GM13977 (cell line): ENCODE data around the gene ZNF217.
"Not testable (repeated sequence)": the region's sequence is repeated elsewhere in the genome, so short reads cannot be mapped to it uniquely, and the experiment has no call there.

Source experiments
- DNase-seq: peaks from one replicate; pipeline ENCODE4 v3.0.0; 2012; ENCODE audit warnings: low spot score
- in situ Hi-C: fragments of 300-500 bp; cut with MboI; formaldehyde crosslinking; loops from one replicate; pipeline ENCODE4 v1.12.0; 2022; ENCODE audit warnings: low sequenced_read_pairs, low pct_unique_long_range_greater_than_20kb, mixed read lengths, inconsistent platforms; ENCODE audit not compliant: unreplicated experiment
- TF ChIP-seq, protein P1 (sequence below): IDR thresholded peaks from 2 replicates; pipeline ENCODE4 v1.5.1; 2012; ENCODE audit warnings: mild to moderate bottlenecking, control low read depth; ENCODE audit not compliant: insufficient read depth; ENCODE audit errors: extremely low read depth, missing control alignments

ZNF217 gene

DNA sequence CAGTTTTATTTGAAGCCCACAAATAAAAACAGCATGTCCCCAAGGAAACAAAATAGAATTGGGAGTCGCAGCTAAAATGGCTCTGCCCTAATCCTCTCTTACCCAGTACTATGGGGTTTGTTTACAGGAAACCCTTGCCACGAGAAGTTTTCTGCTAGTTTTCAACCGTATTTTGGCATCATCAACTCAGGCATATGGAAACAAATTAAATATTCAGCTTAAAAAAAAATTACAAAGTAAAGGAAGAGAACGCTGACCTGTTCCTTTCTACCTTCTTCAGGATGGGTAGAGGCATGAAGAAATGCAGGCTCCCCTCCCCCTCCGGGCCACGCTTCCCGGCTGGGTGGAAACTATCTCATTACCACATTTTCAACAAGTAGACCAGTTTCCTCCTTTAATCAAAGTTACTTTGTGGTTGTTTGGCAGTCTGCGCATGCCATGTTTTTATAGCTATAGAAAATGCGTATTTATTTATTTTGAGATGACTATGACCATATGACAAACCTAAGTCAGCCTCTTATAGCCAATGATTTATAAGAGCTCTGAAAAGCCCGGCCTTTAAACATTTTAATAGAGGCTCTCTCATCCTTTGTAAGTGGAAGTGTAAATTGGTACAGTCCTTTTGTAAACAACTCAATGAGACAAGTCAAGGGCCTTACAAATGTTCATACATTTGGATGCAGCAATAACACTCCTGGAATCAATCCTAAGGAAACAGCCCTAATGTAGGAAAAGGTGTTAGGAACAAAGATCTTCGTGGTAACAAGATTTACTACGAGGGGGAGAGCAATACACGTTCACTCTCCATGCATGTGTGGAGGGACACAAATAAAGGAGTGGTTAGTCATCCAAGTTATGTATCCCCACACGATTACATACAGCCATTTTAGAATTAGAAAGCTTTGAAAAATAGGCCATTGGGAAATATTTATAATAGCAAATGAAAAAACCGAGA is 16.1 kb upstream of the ZNF217 start:
- TF ChIP-seq, protein P1, sequence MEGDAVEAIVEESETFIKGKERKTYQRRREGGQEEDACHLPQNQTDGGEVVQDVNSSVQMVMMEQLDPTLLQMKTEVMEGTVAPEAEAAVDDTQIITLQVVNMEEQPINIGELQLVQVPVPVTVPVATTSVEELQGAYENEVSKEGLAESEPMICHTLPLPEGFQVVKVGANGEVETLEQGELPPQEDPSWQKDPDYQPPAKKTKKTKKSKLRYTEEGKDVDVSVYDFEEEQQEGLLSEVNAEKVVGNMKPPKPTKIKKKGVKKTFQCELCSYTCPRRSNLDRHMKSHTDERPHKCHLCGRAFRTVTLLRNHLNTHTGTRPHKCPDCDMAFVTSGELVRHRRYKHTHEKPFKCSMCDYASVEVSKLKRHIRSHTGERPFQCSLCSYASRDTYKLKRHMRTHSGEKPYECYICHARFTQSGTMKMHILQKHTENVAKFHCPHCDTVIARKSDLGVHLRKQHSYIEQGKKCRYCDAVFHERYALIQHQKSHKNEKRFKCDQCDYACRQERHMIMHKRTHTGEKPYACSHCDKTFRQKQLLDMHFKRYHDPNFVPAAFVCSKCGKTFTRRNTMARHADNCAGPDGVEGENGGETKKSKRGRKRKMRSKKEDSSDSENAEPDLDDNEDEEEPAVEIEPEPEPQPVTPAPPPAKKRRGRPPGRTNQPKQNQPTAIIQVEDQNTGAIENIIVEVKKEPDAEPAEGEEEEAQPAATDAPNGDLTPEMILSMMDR: no peak
- in situ Hi-C loops: no loop called here
- no peak for DNase-seq

DNA sequence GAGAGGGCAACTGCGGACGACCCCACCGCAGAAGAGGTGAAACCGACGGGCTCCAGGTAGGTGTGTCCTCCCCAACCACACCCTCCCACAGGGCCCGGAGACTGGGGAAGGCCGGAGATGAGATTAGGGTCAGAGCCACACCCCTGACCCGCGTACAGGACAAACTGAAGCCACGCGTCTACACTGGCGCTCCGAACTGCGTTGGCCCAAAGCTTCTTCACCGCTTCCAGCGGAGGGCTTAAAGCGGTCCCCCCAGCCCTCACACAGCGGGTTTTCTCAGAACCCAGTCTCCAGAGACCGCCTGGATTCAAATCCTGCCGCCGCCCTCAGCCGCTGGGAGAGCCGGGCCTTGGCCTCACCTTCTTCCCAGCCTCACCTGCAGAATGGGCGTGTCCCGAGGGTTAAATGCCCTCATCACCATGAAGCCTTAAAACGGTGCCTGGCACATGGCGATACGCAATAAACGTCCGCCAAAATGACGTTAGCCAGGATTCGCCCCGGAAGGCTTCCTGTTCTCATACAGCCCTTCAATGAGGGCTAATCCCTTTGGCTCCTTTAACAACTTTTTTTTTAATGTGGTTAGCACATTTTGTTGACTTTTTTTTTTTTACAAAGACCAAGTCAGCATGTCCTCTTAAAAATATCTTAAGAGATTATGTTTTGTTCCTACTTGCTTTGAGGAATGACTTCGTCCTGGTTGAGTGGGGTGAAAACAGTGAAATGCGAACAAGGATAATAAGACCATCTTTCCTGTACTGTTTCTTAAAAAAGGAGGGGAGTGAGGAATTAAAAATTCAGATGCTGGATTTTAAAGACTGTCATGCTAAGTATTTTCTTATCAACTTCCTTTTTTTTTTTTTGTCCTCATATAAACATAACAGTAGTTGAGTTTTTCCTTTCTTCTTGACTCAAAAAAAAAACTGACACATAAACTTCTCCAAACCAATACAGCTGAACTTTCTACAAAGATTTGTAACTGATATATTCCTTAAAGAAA is 15.1 kb upstream of the ZNF217 start:
- in situ Hi-C loops: no loop called here
- DNase-seq: no peak
- TF ChIP-seq, protein P1: no peak

DNA sequence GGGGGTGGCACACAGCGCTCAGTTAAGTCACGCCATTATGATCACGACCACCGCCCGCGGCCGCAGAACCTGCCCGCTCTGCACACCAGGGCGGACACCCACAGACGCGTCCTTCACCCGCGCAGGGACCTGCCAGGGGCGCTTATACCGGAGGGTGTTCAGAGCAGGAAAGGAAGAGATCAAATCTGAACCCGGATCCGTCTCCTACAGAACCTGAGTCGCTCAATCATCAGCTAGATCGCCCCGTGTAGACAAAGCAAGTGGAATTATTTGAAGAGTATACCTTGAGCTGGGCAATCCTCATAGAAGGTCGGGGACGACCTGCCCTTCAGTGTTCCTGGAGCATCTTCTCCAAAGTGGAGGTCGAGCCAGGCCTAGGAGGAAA is 14.4 kb upstream of the ZNF217 start:
- TF ChIP-seq, protein P1: no peak
- in situ Hi-C loops: no loop called here

DNA sequence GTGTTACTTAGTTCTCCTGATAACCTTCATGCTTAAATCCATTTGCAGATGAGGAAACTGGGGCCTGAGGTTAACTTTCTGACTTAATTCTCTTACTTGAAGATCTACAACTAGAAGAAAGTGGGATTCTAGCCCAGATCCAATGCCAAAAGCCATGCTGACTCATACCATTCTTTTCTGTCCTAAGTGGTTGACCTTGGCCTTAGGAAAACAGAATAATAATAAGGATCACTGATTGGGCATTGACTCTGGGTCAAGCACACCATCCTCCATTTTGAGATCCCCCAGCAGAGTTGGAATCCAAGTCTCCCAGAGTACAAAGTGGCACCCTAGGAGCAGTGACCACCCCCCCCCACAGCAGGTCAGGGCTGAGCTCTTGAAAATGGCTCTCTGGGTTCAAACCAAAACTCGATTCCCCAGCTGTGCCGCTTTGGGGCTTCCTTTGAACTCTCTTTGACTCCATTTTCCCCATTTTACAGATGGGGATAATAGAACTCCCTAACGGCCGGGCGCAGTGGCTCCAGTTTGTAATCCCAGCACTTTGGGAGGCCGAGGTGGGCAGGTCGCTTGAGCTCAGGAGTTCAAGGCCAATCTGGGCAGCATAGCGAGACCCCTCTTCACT is 12.8 kb upstream of the ZNF217 start:
- DNase-seq: no peak
- in situ Hi-C loops: no loop called here

More for the DNA sequence above, 14.4 kb upstream of the ZNF217 start:
- no peak for DNase-seq

DNA sequence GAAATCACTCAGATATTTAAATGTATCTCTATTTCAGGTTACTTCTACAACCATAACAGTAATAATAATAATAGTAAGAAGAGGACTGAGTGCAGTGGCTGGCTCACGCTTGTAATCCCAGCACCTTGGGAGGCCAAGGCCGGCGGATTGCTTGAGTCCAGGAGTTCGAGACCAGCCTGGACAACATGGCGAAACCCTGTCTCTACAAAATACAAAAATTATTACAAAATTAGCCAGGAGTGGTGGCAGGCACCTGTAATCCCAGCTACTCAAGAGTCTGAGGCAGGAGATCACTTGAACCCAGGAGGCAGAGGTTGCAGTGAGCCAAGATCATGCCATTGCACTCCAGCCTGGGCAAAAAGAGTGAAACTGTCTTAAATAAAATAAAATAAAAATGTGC is 11.8 kb upstream of the ZNF217 start:
- in situ Hi-C loops, DNase-seq: not testable (repeated sequence)

More for the DNA sequence above, 12.8 kb upstream of the ZNF217 start:
- TF ChIP-seq, protein P1: no peak

DNA sequence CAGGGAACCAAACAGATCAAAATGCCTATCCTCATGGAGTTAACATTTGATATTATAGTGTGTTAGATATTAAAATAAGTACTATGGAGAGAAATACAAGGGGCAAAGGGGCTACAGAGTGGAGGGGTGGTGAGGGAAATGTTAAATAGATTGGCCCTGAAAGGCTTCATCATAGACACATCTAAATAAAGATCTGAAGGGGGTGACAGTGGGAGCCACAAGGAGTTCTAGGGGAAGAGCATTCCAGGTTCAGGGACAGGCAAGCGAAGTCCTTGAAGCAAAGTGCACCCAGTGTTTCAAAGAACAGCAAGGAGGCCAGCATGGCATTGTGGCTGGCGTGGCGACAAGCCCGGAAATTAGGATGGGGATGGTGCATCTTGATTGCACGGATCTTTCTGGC is 11.2 kb upstream of the ZNF217 start:
- in situ Hi-C loops, DNase-seq: not testable (repeated sequence)

DNA sequence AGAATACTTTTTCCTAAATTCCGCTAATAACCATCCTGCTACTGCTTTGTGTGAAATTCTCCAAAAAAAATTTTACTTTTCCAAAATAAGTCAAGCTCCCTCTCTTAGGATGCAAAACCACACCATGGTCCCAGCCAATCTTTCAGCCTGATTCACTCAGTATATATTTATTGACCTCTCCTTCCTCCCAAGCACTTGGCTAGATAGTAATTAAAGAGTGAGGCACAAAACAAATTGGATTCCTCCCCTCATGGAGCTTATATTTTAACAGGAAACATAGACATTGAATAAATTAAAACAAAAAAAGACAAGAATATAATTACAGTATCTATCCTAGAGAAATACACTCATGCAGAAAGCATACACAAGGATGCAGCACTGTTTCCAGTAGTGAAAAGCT is 9.0 kb upstream of the ZNF217 start:
- no peak for DNase-seq
- TF ChIP-seq, protein P1: no peak
- in situ Hi-C loops: no loop called here
